ENCODE results near the gene LUM.

The LUM gene

GRCh38 chr12:91073426-91073825, 37.9 kb downstream of the LUM start:
- Histone ChIP-seq H3K4me1 (ENCODE audit: insufficient read depth, low read length, severe bottlenecking) (no peaks in the 10 kb centered on the region), H3K79me2 (ENCODE audit: insufficient read depth, low read length) (no peaks in the 10 kb centered on the region), H2AFZ (ENCODE audit: low read length) (no peak overlapping the region), H3K36me3 (ENCODE audit: insufficient read depth, low read length) (no peaks in the 10 kb centered on the region), H3K4me3 (ENCODE audit: low read depth, low read length, poor library complexity, severe bottlenecking) (no peak overlapping the region), H3K27ac (ENCODE audit: low read depth, low read length, poor library complexity, severe bottlenecking) (no peak overlapping the region), H3K4me2 (ENCODE audit: low read length) (no peak overlapping the region), H3K9me3 (ENCODE audit: low read length) (no peaks in the 10 kb centered on the region), H3K9me2 (ENCODE audit: low read depth, low read length) (no peaks in the 10 kb centered on the region), H3K9ac (ENCODE audit: low read length) (no peak overlapping the region), H3K27me3 (ENCODE audit: insufficient read depth, low read length) (no peaks in the 10 kb centered on the region), H3F3A (ENCODE audit: insufficient read depth, low read length) (no peaks in the 10 kb centered on the region), H4K20me1 (ENCODE audit: insufficient read depth, low read length) (no peaks in the 10 kb centered on the region)
- no peak for TF ChIP-seq EZH2 (IDR thresholded peaks at IDR 0.05; ENCODE audit: borderline replicate concordance, low read length)
- TF ChIP-seq CTCF (IDR thresholded peaks at IDR 0.05; ENCODE audit: low read length): no peak

- Histone ChIP-seq H3K36me3 (ENCODE audit: insufficient read depth, low read length) (no peaks in the 10 kb centered on the region), H4K20me1 (ENCODE audit: insufficient read depth, low read length) (no peaks in the 10 kb centered on the region), H3K79me2 (ENCODE audit: insufficient read depth, low read length) (no peaks in the 10 kb centered on the region), H3K4me1 (ENCODE audit: insufficient read depth, low read length, severe bottlenecking) (no peaks in the 10 kb centered on the region), H3K27me3 (ENCODE audit: insufficient read depth, low read length) (no peaks in the 10 kb centered on the region), H3K9ac (ENCODE audit: low read length) (no peak overlapping the region), H3K4me2 (ENCODE audit: low read length) (no peak overlapping the region), H3K9me3 (ENCODE audit: low read length) (no peaks in the 10 kb centered on the region), H2AFZ (ENCODE audit: low read length) (no peak overlapping the region), H3K9me2 (ENCODE audit: low read depth, low read length) (no peaks in the 10 kb centered on the region), H3F3A (ENCODE audit: insufficient read depth, low read length) (no peaks in the 10 kb centered on the region), H3K27ac (ENCODE audit: low read depth, low read length, poor library complexity, severe bottlenecking) (no peak overlapping the region), H3K4me3 (ENCODE audit: low read depth, low read length, poor library complexity, severe bottlenecking) (no peak overlapping the region)
- TF ChIP-seq EZH2 (IDR thresholded peaks at IDR 0.05; ENCODE audit: borderline replicate concordance, low read length) (no peak), CTCF (IDR thresholded peaks at IDR 0.05; ENCODE audit: low read length) (no peak)
Measured at GRCh38 chr12:91072931-91073330, 38.4 kb downstream of the LUM start.

- no peak for TF ChIP-seq CTCF (IDR thresholded peaks at IDR 0.05; ENCODE audit: low read length)
- Histone ChIP-seq H3K4me3 (ENCODE audit: low read depth, low read length, poor library complexity, severe bottlenecking) (no peak overlapping the region), H3K27me3 (ENCODE audit: insufficient read depth, low read length) (no peaks in the 10 kb centered on the region), H3K4me1 (ENCODE audit: insufficient read depth, low read length, severe bottlenecking) (no peaks in the 10 kb centered on the region), H3K36me3 (ENCODE audit: insufficient read depth, low read length) (no peaks in the 10 kb centered on the region), H3K27ac (ENCODE audit: low read depth, low read length, poor library complexity, severe bottlenecking) (no peak overlapping the region), H3K9ac (ENCODE audit: low read length) (no peak overlapping the region), H2AFZ (ENCODE audit: low read length) (no peak overlapping the region), H4K20me1 (ENCODE audit: insufficient read depth, low read length) (no peaks in the 10 kb centered on the region), H3K79me2 (ENCODE audit: insufficient read depth, low read length) (no peaks in the 10 kb centered on the region), H3F3A (ENCODE audit: insufficient read depth, low read length) (no peaks in the 10 kb centered on the region), H3K9me2 (ENCODE audit: low read depth, low read length) (no peaks in the 10 kb centered on the region), H3K4me2 (ENCODE audit: low read length) (no peak overlapping the region), H3K9me3 (ENCODE audit: low read length) (no peaks in the 10 kb centered on the region)
Measured at GRCh38 chr12:91070936-91071335, 40.4 kb downstream of the LUM start.

Data from OCI-LY1 (cell line).